T-cell (primary cell): ENCODE data around the gene MTX3. TPM values are rescaled to one million over a fixed set of nuclear protein-coding genes. Genes with fewer than 3 reads are reported as not detected.

Experiments used
- total RNA-seq, 35 experiments: library from RNA in 6 of 35; stranded (reverse) in 6 of 35; fragments of 120-200 nt in 1 of 35; gene quantifications; one replicate each; pipeline versions ENCODE4 v1.2.1 to v1.2.4 and lab custom pipeline; 2013 to 2026

The MTX3 gene
- total RNA-seq, 5 donors from 2014 or later (not counting 1 experiment from before 2014, with no cell fraction given) = 17.9 to 28.7 (median 21.0) TPM

Other genes with a start within 250 kb of the MTX3 start
- 1 to 10 TPM in 1 of 5 donors, under 1 TPM in 4; 0.15 to 1.1 (median 0.53) TPM for gene THBS4, start 44.1 kb upstream of the MTX3 start, total RNA-seq